Measurements from ENCODE around the gene PPP6R2.

The PPP6R2 gene

GRCh38 chr22:50489363-50490243 is 146.5 kb downstream of the PPP6R2 start:
- TF ChIP-seq TAF1 (IDR thresholded peaks at IDR 0.05; ENCODE audit: borderline replicate concordance, insufficient read depth, low read length) (no peak), SIN3A (IDR thresholded peaks at IDR 0.05; ENCODE audit: borderline replicate concordance, insufficient read depth, low read length) (no peak), POLR2AphosphoS5 (IDR thresholded peaks at IDR 0.05; ENCODE audit: low read depth, low read length) (no peak), FOXP2 (optimal IDR thresholded peaks at IDR 0.05; ENCODE audit: borderline replicate concordance, extremely low read depth, extremely low read length, insufficient read depth) (no peak)
- TF ChIP-seq, protein P1, sequence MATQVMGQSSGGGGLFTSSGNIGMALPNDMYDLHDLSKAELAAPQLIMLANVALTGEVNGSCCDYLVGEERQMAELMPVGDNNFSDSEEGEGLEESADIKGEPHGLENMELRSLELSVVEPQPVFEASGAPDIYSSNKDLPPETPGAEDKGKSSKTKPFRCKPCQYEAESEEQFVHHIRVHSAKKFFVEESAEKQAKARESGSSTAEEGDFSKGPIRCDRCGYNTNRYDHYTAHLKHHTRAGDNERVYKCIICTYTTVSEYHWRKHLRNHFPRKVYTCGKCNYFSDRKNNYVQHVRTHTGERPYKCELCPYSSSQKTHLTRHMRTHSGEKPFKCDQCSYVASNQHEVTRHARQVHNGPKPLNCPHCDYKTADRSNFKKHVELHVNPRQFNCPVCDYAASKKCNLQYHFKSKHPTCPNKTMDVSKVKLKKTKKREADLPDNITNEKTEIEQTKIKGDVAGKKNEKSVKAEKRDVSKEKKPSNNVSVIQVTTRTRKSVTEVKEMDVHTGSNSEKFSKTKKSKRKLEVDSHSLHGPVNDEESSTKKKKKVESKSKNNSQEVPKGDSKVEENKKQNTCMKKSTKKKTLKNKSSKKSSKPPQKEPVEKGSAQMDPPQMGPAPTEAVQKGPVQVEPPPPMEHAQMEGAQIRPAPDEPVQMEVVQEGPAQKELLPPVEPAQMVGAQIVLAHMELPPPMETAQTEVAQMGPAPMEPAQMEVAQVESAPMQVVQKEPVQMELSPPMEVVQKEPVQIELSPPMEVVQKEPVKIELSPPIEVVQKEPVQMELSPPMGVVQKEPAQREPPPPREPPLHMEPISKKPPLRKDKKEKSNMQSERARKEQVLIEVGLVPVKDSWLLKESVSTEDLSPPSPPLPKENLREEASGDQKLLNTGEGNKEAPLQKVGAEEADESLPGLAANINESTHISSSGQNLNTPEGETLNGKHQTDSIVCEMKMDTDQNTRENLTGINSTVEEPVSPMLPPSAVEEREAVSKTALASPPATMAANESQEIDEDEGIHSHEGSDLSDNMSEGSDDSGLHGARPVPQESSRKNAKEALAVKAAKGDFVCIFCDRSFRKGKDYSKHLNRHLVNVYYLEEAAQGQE (IDR thresholded peaks at IDR 0.05; ENCODE audit: insufficient read depth in 1 of 2, low read depth in 2 of 2, low read length in 2 of 2), result no peak

GRCh38 chr22:50490531-50491308 is 147.6 kb downstream of the PPP6R2 start:
- no peak for TF ChIP-seq FOXP2 (optimal IDR thresholded peaks at IDR 0.05; ENCODE audit: borderline replicate concordance, extremely low read depth, extremely low read length, insufficient read depth)
- TF ChIP-seq, protein P1 (IDR thresholded peaks at IDR 0.05; ENCODE audit: insufficient read depth in 1 of 2, low read depth in 2 of 2, low read length in 2 of 2), result no peak
- no peak for TF ChIP-seq TAF1 (IDR thresholded peaks at IDR 0.05; ENCODE audit: borderline replicate concordance, insufficient read depth, low read length)
- TF ChIP-seq POLR2AphosphoS5 (IDR thresholded peaks at IDR 0.05; ENCODE audit: low read depth, low read length), result no peak
- TF ChIP-seq SIN3A (IDR thresholded peaks at IDR 0.05; ENCODE audit: borderline replicate concordance, insufficient read depth, low read length), result no peak

Data from PFSK-1 (cell line).